ENCODE measurements around the gene SLC22A23. TPM values are rescaled to one million over a fixed set of nuclear protein-coding genes. Genes with fewer than 3 reads are reported as not detected.

The SLC22A23 gene
- total RNA-seq, 1 donor from 2014 or later = 0.95 TPM

GRCh38 chr6:3239110-3239830 lies 217.6 kb downstream of the SLC22A23 start:
- no peaks in the 10 kb centered on the region for H3K9me3 Mint-ChIP-seq

GRCh38 chr6:3237761-3238662 lies 218.8 kb downstream of the SLC22A23 start:
- Mint-ChIP-seq H3K9me3 (no peaks in the 10 kb centered on the region), H3K27ac (no peak overlapping the region), H3K4me1 (peaks cover 4% of the 10 kb centered on the region), H3K27me3 (peaks cover 45% of the 10 kb centered on the region), H3K4me3 (no peak overlapping the region), H3K36me3 (ENCODE audit: low read depth) (no peaks in the 10 kb centered on the region)
- ATAC-seq (ENCODE audit: low read depth) (no peak), DNase-seq (no peak)
- TF ChIP-seq CTCF (IDR thresholded peaks at IDR 0.05) = no peak
- CTCF ChIA-PET = interaction anchor here (3.7 kb wide), 1 partner anchor 13 kb away, joined by 12 read pairs; no protein-coding TSS in a partner anchor
- POLR2A ChIA-PET = no interaction called here
- intact Hi-C loops (cut with micrococcal nuclease) = loop anchor here (10.0 kb wide), 1 partner anchor 1613 kb away; no protein-coding TSS in a partner anchor

More at GRCh38 chr6:3239110-3239830, 217.6 kb downstream of the SLC22A23 start:
- no peak for TF ChIP-seq CTCF (IDR thresholded peaks at IDR 0.05)
- peaks cover 4% of the 10 kb centered on the region for H3K4me1 Mint-ChIP-seq
- H3K4me3 Mint-ChIP-seq = no peak overlapping the region
- DNase-seq = no peak
- peaks cover 39% of the 10 kb centered on the region for H3K27me3 Mint-ChIP-seq
- H3K36me3 Mint-ChIP-seq (ENCODE audit: low read depth) = no peaks in the 10 kb centered on the region
- no peak for ATAC-seq (ENCODE audit: low read depth)
- no peak overlapping the region for H3K27ac Mint-ChIP-seq
- ChIA-PET CTCF (interaction anchor here (3.7 kb wide), 1 partner anchor 12 kb away, joined by 12 read pairs; no protein-coding TSS in a partner anchor), POLR2A (no interaction called here)
- intact Hi-C loops (cut with micrococcal nuclease) = loop anchor here (10.0 kb wide), 1 partner anchor 1614 kb away; no protein-coding TSS in a partner anchor

DNA sequence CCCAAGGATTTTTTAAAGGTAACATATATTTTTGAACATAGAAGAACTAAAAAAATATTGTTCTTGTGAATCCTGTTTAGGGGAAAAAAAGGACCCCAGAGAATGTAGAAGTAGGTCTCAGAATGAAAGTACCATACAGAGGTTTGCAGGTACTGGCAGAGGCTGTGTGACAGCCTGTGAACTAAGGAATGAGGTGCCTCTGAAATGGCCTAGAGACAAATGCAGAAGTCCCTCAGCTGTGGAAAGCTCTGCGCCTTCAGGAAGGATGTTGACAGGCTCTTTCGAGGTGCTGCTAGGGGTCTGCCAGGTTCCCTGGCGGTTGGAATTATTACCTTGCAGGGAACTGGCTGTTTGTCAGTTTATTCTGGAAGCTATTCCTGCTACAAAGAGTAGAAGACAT lies 220.8 kb downstream of the SLC22A23 start:
- intact Hi-C loops (cut with micrococcal nuclease) = loop anchor here (10.0 kb wide), 1 partner anchor 1611 kb away; no protein-coding TSS in a partner anchor
- no peaks in the 10 kb centered on the region for H3K9me3 Mint-ChIP-seq
- TF ChIP-seq CTCF (IDR thresholded peaks at IDR 0.05) = no peak
- ChIA-PET CTCF (interaction anchor here (1.1 kb wide), 1 partner anchor 14 kb away, joined by 4 read pairs; no protein-coding TSS in a partner anchor), POLR2A (no interaction called here)
- H3K4me3 Mint-ChIP-seq = no peak overlapping the region
- no peak for ATAC-seq (ENCODE audit: low read depth)
- H3K27me3 Mint-ChIP-seq = peaks cover 53% of the 10 kb centered on the region
- H3K4me1 Mint-ChIP-seq = peaks cover 14% of the 10 kb centered on the region
- no peaks in the 10 kb centered on the region for H3K36me3 Mint-ChIP-seq (ENCODE audit: low read depth)
- H3K27ac Mint-ChIP-seq = no peak overlapping the region
- DNase-seq = no peak

- intact Hi-C loops (cut with micrococcal nuclease) = loop anchor here (10.0 kb wide), 1 partner anchor 1611 kb away; no protein-coding TSS in a partner anchor
- Mint-ChIP-seq H3K27me3 (peaks cover 57% of the 10 kb centered on the region), H3K9me3 (no peaks in the 10 kb centered on the region), H3K4me1 (peaks cover 17% of the 10 kb centered on the region), H3K4me3 (no peak overlapping the region), H3K27ac (no peak overlapping the region), H3K36me3 (ENCODE audit: low read depth) (no peaks in the 10 kb centered on the region)
- DNase-seq (no peak), ATAC-seq (ENCODE audit: low read depth) (no peak)
- ChIA-PET POLR2A (no interaction called here), CTCF (interaction anchor here (1.1 kb wide), 1 partner anchor 14 kb away, joined by 4 read pairs; no protein-coding TSS in a partner anchor)
- no peak for TF ChIP-seq CTCF (IDR thresholded peaks at IDR 0.05)
These were observed 221.4 kb downstream of the SLC22A23 start for GRCh38 chr6:3235486-3235885.

Data from activated B cell treated with CpG ODN at 0.5 μM for 24 hours (primary cell).